ENCODE results near the gene TFCP2L1.

The TFCP2L1 gene

GRCh38 chr2:121193185-121193584 lies 91.8 kb downstream of the TFCP2L1 start:
- DNase-seq: no peak

GRCh38 chr2:121192576-121192975 lies 92.4 kb downstream of the TFCP2L1 start:
- no peak for DNase-seq

GRCh38 chr2:121191191-121192170 lies 93.5 kb downstream of the TFCP2L1 start:
- DNase-seq: no peak

GRCh38 chr2:121189661-121190381 lies 95.2 kb downstream of the TFCP2L1 start:
- DNase-seq: no peak

- no peak for DNase-seq
Measured at GRCh38 chr2:121189011-121189410, 96.0 kb downstream of the TFCP2L1 start.

- no peak for DNase-seq
Measured at GRCh38 chr2:121187982-121188411, 97.0 kb downstream of the TFCP2L1 start.

- DNase-seq: no peak
Measured at GRCh38 chr2:121187351-121187981, 97.5 kb downstream of the TFCP2L1 start.

- DNase-seq: no peak
Measured at GRCh38 chr2:121186261-121186660, 98.7 kb downstream of the TFCP2L1 start.

GRCh38 chr2:121185571-121186074 lies 99.4 kb downstream of the TFCP2L1 start:
- no peak for DNase-seq

GRCh38 chr2:121185111-121185510 lies 99.9 kb downstream of the TFCP2L1 start:
- DNase-seq: no peak

- no peak for DNase-seq
Measured at GRCh38 chr2:121184248-121184862, 100.6 kb downstream of the TFCP2L1 start.

- DNase-seq: no peak
Measured at GRCh38 chr2:121182520-121182919, 102.5 kb downstream of the TFCP2L1 start.

GRCh38 chr2:121179467-121179866 lies 105.5 kb downstream of the TFCP2L1 start:
- no peak for DNase-seq

- DNase-seq: no peak
Measured at GRCh38 chr2:121178730-121179129, 106.3 kb downstream of the TFCP2L1 start.

- no peak for DNase-seq
Measured at GRCh38 chr2:121177896-121178295, 107.1 kb downstream of the TFCP2L1 start.

GRCh38 chr2:121175326-121175725 lies 109.7 kb downstream of the TFCP2L1 start:
- no peak for DNase-seq

- DNase-seq: no peak
Measured at GRCh38 chr2:121173806-121174205, 111.2 kb downstream of the TFCP2L1 start.

GRCh38 chr2:121173112-121173511 lies 111.9 kb downstream of the TFCP2L1 start:
- no peak for DNase-seq

GRCh38 chr2:121172456-121172855 lies 112.5 kb downstream of the TFCP2L1 start:
- no peak for DNase-seq

GRCh38 chr2:121171625-121172119 lies 113.3 kb downstream of the TFCP2L1 start:
- DNase-seq: no peak

GRCh38 chr2:121170577-121170976 lies 114.4 kb downstream of the TFCP2L1 start:
- no peak for DNase-seq

- no peak for DNase-seq
Measured at GRCh38 chr2:121167411-121167810, 117.6 kb downstream of the TFCP2L1 start.
